ENCODE data around the gene SYT14. TPM values are rescaled to one million over a fixed set of nuclear protein-coding genes. Genes with fewer than 3 reads are reported as not detected.

Gene SYT14
- total RNA-seq, 1 experiment from 2014 or later: 10.3 TPM

DNA sequence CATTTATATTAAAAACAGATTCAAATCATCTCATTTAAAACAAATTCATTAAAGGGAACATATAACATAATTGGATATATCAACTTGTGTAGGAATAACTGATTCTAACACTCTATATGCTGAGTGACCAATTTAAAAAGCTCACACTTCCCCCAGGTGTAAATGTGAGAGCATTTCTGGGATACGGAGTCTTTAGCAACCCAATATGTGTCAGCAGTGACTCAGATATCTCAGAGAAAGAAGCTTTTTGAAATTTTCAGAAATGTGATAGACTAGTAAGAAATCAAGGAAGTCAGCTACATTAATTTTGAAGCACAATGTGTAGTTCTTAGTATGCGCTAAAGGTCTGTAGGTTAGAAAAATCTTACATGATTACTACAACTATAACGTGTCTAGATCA lies 206.7 kb downstream of the SYT14 start:
- Histone ChIP-seq H4K20me1 (ENCODE audit: control insufficient read depth, insufficient read depth, insufficient read length) (no peaks in the 10 kb centered on the region), H3K4me1 (ENCODE audit: insufficient read depth, low read length) (no peaks in the 10 kb centered on the region), H2BK12ac (ENCODE audit: insufficient read length, low read depth, low read length) (no peak overlapping the region), H3K9ac (ENCODE audit: extremely low read depth, insufficient read length, low read length) (no peak overlapping the region), H2AK5ac (ENCODE audit: insufficient read length, low read length) (no peak overlapping the region), H3K23me2 (ENCODE audit: insufficient read length, low read depth, low read length, poor library complexity, severe bottlenecking) (no peaks in the 10 kb centered on the region), H2BK15ac (ENCODE audit: low read depth, low read length) (no peak overlapping the region), H3K14ac (ENCODE audit: insufficient read depth, low read length) (no peak overlapping the region), H3K18ac (ENCODE audit: insufficient read length, low read depth, low read length) (no peak overlapping the region), H4K91ac (ENCODE audit: insufficient read length, low read depth, low read length) (no peak overlapping the region), H3K79me2 (ENCODE audit: insufficient read depth, low read length) (no peaks in the 10 kb centered on the region), H3K9me3 (ENCODE audit: control insufficient read depth, low read depth, low read length) (no peaks in the 10 kb centered on the region), H3K79me1 (ENCODE audit: insufficient read depth, low read depth, low read length, poor library complexity, severe bottlenecking) (no peaks in the 10 kb centered on the region), H3K56ac (ENCODE audit: insufficient read length, low read depth, low read length) (no peak overlapping the region), H2BK120ac (ENCODE audit: low read depth, low read length, poor library complexity, severe bottlenecking) (no peak overlapping the region), H2BK20ac (ENCODE audit: low read depth, low read length, poor library complexity, severe bottlenecking) (no peak overlapping the region), H2BK5ac (ENCODE audit: insufficient read length, low read length) (no peak overlapping the region), H4K8ac (replicated peaks; ENCODE audit: insufficient read length, low read depth, low read length) (no peak overlapping the region), H3K4me2 (ENCODE audit: insufficient read depth, insufficient read length, low read length) (no peak overlapping the region), H3K4ac (ENCODE audit: low read depth, low read length) (no peak overlapping the region), H2AFZ (ENCODE audit: low read length) (no peak overlapping the region), H3K27ac (ENCODE audit: insufficient read length, low read depth, low read length) (no peak overlapping the region), H4K5ac (ENCODE audit: insufficient read length, low read depth, low read length) (no peak overlapping the region), H3K27me3 (ENCODE audit: insufficient read depth, low read length) (no peaks in the 10 kb centered on the region), H3K23ac (ENCODE audit: insufficient read length, low read depth, low read length) (no peak overlapping the region), H3T11ph (ENCODE audit: low read length) (no peak overlapping the region)
- no CpG with 5 or more reads among the region's 3 CpGs for WGBS (ENCODE audit: extremely low coverage, insufficient read length, low lambda C conversion rate)
- Mint-ChIP-seq H3K4me3 (no peak overlapping the region), H3K9me3 (no peaks in the 10 kb centered on the region; a peak in 2 of 5 replicates), H3K27ac (no peak overlapping the region), H3K27me3 (ENCODE audit: low read depth) (no peaks in the 10 kb centered on the region), H3K4me1 (no peaks in the 10 kb centered on the region), H3K36me3 (ENCODE audit: insufficient read depth in 1 of 3, low read depth in 3 of 3) (peaks cover 0 to 11% (median 1%) of the 10 kb centered on the region in 3 experiments; a peak in 5 of 7 replicates)
- TF ChIP-seq, protein P1, sequence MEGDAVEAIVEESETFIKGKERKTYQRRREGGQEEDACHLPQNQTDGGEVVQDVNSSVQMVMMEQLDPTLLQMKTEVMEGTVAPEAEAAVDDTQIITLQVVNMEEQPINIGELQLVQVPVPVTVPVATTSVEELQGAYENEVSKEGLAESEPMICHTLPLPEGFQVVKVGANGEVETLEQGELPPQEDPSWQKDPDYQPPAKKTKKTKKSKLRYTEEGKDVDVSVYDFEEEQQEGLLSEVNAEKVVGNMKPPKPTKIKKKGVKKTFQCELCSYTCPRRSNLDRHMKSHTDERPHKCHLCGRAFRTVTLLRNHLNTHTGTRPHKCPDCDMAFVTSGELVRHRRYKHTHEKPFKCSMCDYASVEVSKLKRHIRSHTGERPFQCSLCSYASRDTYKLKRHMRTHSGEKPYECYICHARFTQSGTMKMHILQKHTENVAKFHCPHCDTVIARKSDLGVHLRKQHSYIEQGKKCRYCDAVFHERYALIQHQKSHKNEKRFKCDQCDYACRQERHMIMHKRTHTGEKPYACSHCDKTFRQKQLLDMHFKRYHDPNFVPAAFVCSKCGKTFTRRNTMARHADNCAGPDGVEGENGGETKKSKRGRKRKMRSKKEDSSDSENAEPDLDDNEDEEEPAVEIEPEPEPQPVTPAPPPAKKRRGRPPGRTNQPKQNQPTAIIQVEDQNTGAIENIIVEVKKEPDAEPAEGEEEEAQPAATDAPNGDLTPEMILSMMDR (conservative IDR thresholded peaks at IDR 0.05): no peak
- DNase-seq: no peak
